Measurements from ENCODE around the gene BAIAP2L1. TPM values are rescaled to one million over a fixed set of nuclear protein-coding genes. Genes with fewer than 3 reads are reported as not detected.
A peak's percentile ranks its signal among the peaks of the same experiment; 100 is the strongest.

BAIAP2L1 gene
- total RNA-seq, 2 experiments from 2014 or later = 0.33 to 0.61 TPM

DNA sequence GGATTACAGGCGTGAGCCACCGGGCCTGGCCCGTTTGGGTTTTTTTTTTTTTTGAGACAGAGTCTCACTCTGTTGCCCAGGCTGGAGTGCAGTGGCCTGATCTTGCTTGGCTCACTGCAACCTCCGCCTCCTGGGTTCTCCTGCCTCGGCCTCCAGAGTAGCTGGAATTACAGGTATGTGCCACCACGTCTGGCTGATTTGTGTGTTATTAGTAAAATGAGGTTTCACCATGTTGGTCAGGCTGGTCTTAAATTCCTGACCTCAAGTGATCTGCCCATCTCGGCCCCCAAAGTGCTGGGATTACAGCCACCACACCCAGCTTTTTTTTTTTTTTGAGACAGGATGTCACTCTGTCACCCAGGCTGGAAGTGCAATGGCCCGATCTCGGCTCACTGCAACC lies 5.9 kb upstream of the BAIAP2L1 start:
- no peaks in the 10 kb centered on the region for H3K36me3 Mint-ChIP-seq (ENCODE audit: low read depth)
- Histone ChIP-seq H3K27ac (ENCODE audit: low read depth in 1 of 2, low read length in 2 of 2) (no peak overlapping the region), H3K36me3 (ENCODE audit: insufficient read depth, low read length) (no peaks in the 10 kb centered on the region), H3K9me3 (ENCODE audit: control insufficient read depth in 1 of 2, insufficient read depth in 1 of 2, low read length in 2 of 2) (no peaks in the 10 kb centered on the region), H3K27me3 (ENCODE audit: control insufficient read depth in 1 of 2, insufficient read depth in 2 of 2, low read length in 2 of 2) (no peaks in the 10 kb centered on the region), H3K4me1 (ENCODE audit: insufficient read depth, low read length) (no peaks in the 10 kb centered on the region), H3K4me3 (ENCODE audit: low read length) (no peak overlapping the region)
- H3K27me3 Mint-ChIP-seq = no peaks in the 10 kb centered on the region
- DNase-seq = no peak
- no peak overlapping the region for H3K4me3 Mint-ChIP-seq
- no peak for ATAC-seq (ENCODE audit: poor library complexity)
- no peak overlapping the region for H3K27ac Mint-ChIP-seq
- no peak for TF ChIP-seq CTCF (IDR thresholded peaks at IDR 0.05)
- POLR2A ChIA-PET = no interaction called here
- CTCF ChIA-PET = no interaction called here
- H3K4me1 Mint-ChIP-seq (ENCODE audit: low read depth) = no peaks in the 10 kb centered on the region
- intact Hi-C loops (cut with DNase I, micrococcal nuclease) = no loop called here
- no peaks in the 10 kb centered on the region for H3K9me3 Mint-ChIP-seq

GRCh38 chr7:98404840-98405239 lies 4.0 kb upstream of the BAIAP2L1 start:
- CTCF ChIA-PET = interaction anchor here (0.5 kb wide), 1 partner anchor 36 kb away, joined by 3 read pairs; no protein-coding TSS in a partner anchor
- intact Hi-C loops (cut with DNase I, micrococcal nuclease) = loop anchor here in 1 of 2 experiments (5.0 kb wide), 2 partner anchors 123 to 298 kb away; partner anchors contain the start of genes BRI3 and LMTK2

GRCh38 chr7:98399890-98400541 lies 874 bp downstream of the BAIAP2L1 start:
- no peaks in the 10 kb centered on the region for H3K36me3 ChIP-seq (ENCODE audit: insufficient read depth, low read length)
- peaks cover 0 to 5% of the 10 kb centered on the region in 2 experiments for H3K9me3 ChIP-seq (ENCODE audit: control insufficient read depth in 1 of 2, insufficient read depth in 1 of 2, low read length in 2 of 2)
- ATAC-seq (ENCODE audit: poor library complexity) (no peak), DNase-seq (no peak)
- ChIA-PET POLR2A (no interaction called here), CTCF (no interaction called here)
- TF ChIP-seq CTCF (IDR thresholded peaks at IDR 0.05) = no peak
- Mint-ChIP-seq H3K27me3 (peaks cover 24% of the 10 kb centered on the region), H3K27ac (no peak overlapping the region), H3K4me1 (ENCODE audit: low read depth) (peaks cover 7% of the 10 kb centered on the region), H3K4me3 (peak overlapping the region; percentile 27), H3K36me3 (ENCODE audit: low read depth) (no peaks in the 10 kb centered on the region), H3K9me3 (no peaks in the 10 kb centered on the region)
- peaks cover 0 to 7% of the 10 kb centered on the region in 2 experiments for H3K27me3 ChIP-seq (ENCODE audit: control insufficient read depth in 1 of 2, insufficient read depth in 2 of 2, low read length in 2 of 2)
- intact Hi-C loops (cut with DNase I, micrococcal nuclease) = loop anchor here in 1 of 2 experiments (2.0 to 5.0 kb wide), 3 partner anchors 118 to 377 kb away; partner anchors contain the start of genes BRI3 and LMTK2
- no peak overlapping the region for H3K27ac ChIP-seq (ENCODE audit: low read depth in 1 of 2, low read length in 2 of 2)
- peaks cover 12% of the 10 kb centered on the region for H3K4me1 ChIP-seq (ENCODE audit: insufficient read depth, low read length)
- no peak overlapping the region for H3K4me3 ChIP-seq (ENCODE audit: low read length)

More at GRCh38 chr7:98404840-98405239, 4.0 kb upstream of the BAIAP2L1 start:
- H3K36me3 Mint-ChIP-seq (ENCODE audit: low read depth) = no peaks in the 10 kb centered on the region
- H3K9me3 ChIP-seq (ENCODE audit: control insufficient read depth in 1 of 2, insufficient read depth in 1 of 2, low read length in 2 of 2) = peaks cover 0 to 5% of the 10 kb centered on the region in 2 experiments
- peaks cover under 1% of the 10 kb centered on the region for H3K27me3 Mint-ChIP-seq
- ATAC-seq (ENCODE audit: poor library complexity) (no peak), DNase-seq (no peak)
- no peak overlapping the region for H3K27ac ChIP-seq (ENCODE audit: low read depth in 1 of 2, low read length in 2 of 2)
- H3K4me3 ChIP-seq (ENCODE audit: low read length) = no peak overlapping the region
- POLR2A ChIA-PET = no interaction called here
- H3K27ac Mint-ChIP-seq = no peak overlapping the region
- peaks cover 2% of the 10 kb centered on the region for H3K4me1 Mint-ChIP-seq (ENCODE audit: low read depth)
- H3K36me3 ChIP-seq (ENCODE audit: insufficient read depth, low read length) = no peaks in the 10 kb centered on the region
- no peak overlapping the region for H3K4me3 Mint-ChIP-seq
- TF ChIP-seq CTCF (IDR thresholded peaks at IDR 0.05) = no peak
- no peaks in the 10 kb centered on the region for H3K9me3 Mint-ChIP-seq
- peaks cover 0 to 2% of the 10 kb centered on the region in 2 experiments for H3K27me3 ChIP-seq (ENCODE audit: control insufficient read depth in 1 of 2, insufficient read depth in 2 of 2, low read length in 2 of 2)
- H3K4me1 ChIP-seq (ENCODE audit: insufficient read depth, low read length) = peaks cover 12% of the 10 kb centered on the region

Measured in CD4-positive, alpha-beta T cell (primary cell).